WTC11 (cell line): Measurements from ENCODE around the gene DKC1.

ENCODE experiments used
- CTCF ChIP-seq: fragments of 200-600 bp; IDR thresholded peaks from 2 replicates; pipeline ENCODE4 v1.8.0; 2022; ENCODE audit warnings: antibody characterized with exemption
- FOXJ3 ChIP-seq: sonication (generic); formaldehyde crosslinking; IDR thresholded peaks from 2 replicates; pipeline ENCODE4 v1.9.0; 2021; ENCODE audit warnings: missing genetic modification reagents, mild to moderate bottlenecking, borderline replicate concordance
- JUN ChIP-seq: sonication (generic); formaldehyde crosslinking; IDR thresholded peaks from 2 replicates; pipeline ENCODE4 v1.8.0; 2023; ENCODE audit warnings: mild to moderate bottlenecking, missing genetic modification reagents
- MAX ChIP-seq: sonication (generic); formaldehyde crosslinking; IDR thresholded peaks from 2 replicates; pipeline ENCODE4 v1.8.0; 2022; ENCODE audit warnings: mild to moderate bottlenecking, missing genetic modification reagents
- NFYB ChIP-seq: sonication (generic); formaldehyde crosslinking; conservative IDR thresholded peaks from 2 replicates; pipeline ENCODE4 v1.8.0; 2022; ENCODE audit warnings: low read depth, missing genetic modification reagents
- RELA ChIP-seq: sonication (generic); formaldehyde crosslinking; IDR thresholded peaks from 2 replicates; pipeline ENCODE4 v1.8.1; 2022; ENCODE audit warnings: missing genetic modification reagents, mild to moderate bottlenecking, borderline replicate concordance
- ZBTB21 ChIP-seq: sonication (generic); formaldehyde crosslinking; IDR thresholded peaks from 2 replicates; pipeline ENCODE4 v1.8.1; 2023; ENCODE audit warnings: mild to moderate bottlenecking, missing genetic modification reagents, borderline replicate concordance
- TF ChIP-seq, protein P1 (sequence below): fragments of 250-450 bp; sonication (Bioruptor Pico); IDR thresholded peaks from 2 replicates; pipeline ENCODE4 v1.9.0; 2021; ENCODE audit warnings: mild to moderate bottlenecking, borderline replicate concordance
- TF ChIP-seq, protein P2 (sequence below): sonication (generic); formaldehyde crosslinking; conservative IDR thresholded peaks from 2 replicates; pipeline ENCODE4 v1.8.1; 2022; ENCODE audit warnings: mild to moderate bottlenecking, missing genetic modification reagents
- TF ChIP-seq, protein P3 (sequence below): sonication (generic); formaldehyde crosslinking; IDR thresholded peaks from 2 replicates; pipeline ENCODE4 v1.8.0; 2022; ENCODE audit warnings: mild to moderate bottlenecking, missing genetic modification reagents

GRCh38 chrX:154721155-154721554 is 41.5 kb upstream of the DKC1 start:
- TF ChIP-seq, protein P1, sequence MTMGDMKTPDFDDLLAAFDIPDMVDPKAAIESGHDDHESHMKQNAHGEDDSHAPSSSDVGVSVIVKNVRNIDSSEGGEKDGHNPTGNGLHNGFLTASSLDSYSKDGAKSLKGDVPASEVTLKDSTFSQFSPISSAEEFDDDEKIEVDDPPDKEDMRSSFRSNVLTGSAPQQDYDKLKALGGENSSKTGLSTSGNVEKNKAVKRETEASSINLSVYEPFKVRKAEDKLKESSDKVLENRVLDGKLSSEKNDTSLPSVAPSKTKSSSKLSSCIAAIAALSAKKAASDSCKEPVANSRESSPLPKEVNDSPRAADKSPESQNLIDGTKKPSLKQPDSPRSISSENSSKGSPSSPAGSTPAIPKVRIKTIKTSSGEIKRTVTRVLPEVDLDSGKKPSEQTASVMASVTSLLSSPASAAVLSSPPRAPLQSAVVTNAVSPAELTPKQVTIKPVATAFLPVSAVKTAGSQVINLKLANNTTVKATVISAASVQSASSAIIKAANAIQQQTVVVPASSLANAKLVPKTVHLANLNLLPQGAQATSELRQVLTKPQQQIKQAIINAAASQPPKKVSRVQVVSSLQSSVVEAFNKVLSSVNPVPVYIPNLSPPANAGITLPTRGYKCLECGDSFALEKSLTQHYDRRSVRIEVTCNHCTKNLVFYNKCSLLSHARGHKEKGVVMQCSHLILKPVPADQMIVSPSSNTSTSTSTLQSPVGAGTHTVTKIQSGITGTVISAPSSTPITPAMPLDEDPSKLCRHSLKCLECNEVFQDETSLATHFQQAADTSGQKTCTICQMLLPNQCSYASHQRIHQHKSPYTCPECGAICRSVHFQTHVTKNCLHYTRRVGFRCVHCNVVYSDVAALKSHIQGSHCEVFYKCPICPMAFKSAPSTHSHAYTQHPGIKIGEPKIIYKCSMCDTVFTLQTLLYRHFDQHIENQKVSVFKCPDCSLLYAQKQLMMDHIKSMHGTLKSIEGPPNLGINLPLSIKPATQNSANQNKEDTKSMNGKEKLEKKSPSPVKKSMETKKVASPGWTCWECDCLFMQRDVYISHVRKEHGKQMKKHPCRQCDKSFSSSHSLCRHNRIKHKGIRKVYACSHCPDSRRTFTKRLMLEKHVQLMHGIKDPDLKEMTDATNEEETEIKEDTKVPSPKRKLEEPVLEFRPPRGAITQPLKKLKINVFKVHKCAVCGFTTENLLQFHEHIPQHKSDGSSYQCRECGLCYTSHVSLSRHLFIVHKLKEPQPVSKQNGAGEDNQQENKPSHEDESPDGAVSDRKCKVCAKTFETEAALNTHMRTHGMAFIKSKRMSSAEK (CRISPR knock-in tag), result no peak
- TF ChIP-seq CTCF, result no peak
- TF ChIP-seq FOXJ3 (CRISPR knock-in tag), result no peak
- no peak for TF ChIP-seq MAX (CRISPR knock-in tag)
- no peak for TF ChIP-seq NFYB (CRISPR knock-in tag)
- TF ChIP-seq, protein P2, sequence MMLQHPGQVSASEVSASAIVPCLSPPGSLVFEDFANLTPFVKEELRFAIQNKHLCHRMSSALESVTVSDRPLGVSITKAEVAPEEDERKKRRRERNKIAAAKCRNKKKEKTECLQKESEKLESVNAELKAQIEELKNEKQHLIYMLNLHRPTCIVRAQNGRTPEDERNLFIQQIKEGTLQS (CRISPR knock-in tag), result no peak
- TF ChIP-seq RELA (CRISPR knock-in tag), result no peak
- TF ChIP-seq JUN (CRISPR knock-in tag), result no peak
- TF ChIP-seq, protein P3, sequence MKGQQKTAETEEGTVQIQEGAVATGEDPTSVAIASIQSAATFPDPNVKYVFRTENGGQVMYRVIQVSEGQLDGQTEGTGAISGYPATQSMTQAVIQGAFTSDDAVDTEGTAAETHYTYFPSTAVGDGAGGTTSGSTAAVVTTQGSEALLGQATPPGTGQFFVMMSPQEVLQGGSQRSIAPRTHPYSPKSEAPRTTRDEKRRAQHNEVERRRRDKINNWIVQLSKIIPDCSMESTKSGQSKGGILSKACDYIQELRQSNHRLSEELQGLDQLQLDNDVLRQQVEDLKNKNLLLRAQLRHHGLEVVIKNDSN (CRISPR knock-in tag), result no peak
- TF ChIP-seq ZBTB21, result no peak
